GM10248 (cell line): ENCODE data around the gene CERS6.

Experiments
- CTCF ChIA-PET: fragments of 300-600 bp; sonication (Branson Sonifier 250); formaldehyde crosslinking; extraction: SDS; loops from one replicate; lab custom pipeline; 2021; ENCODE audit warnings: antibody characterized with exemption; lab: Yijun Ruan, JAX
- POLR2A ChIA-PET: fragments of 350-650 bp; sonication (Branson Sonifier 250); formaldehyde crosslinking; extraction: SDS; loops from one replicate; lab custom pipeline; 2020; ENCODE audit warnings: antibody characterized with exemption; lab: Yijun Ruan, JAX
- DNase-seq: peaks from one replicate; pipeline ENCODE4 v3.0.0; 2012; ENCODE audit errors: extremely low spot score
- TF ChIP-seq, protein P1 (sequence below): IDR thresholded peaks from 2 replicates; pipeline ENCODE4 v1.5.1; 2012; ENCODE audit warnings: mild to moderate bottlenecking, low read depth; ENCODE audit errors: extremely low read depth, missing control alignments, control extremely low read depth

The CERS6 gene

DNA sequence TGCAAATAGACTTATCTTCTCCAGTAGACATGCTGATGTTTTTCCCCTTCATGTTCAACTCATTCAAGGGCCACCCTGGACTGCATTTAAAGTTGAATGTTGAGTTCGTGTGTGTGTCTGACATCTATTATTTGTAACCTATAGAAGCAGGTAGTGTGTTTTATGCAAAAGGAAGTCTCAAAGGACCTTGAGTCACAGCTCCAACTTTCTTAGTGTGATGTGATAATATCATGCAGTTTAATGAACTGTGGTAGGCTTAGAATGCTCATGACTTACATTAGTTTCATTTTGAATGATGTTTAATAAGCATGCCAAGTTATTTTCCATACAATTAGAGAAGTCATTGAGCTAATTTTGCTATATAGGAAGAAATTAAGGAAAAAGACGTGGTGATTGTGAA is 67.9 kb downstream of the CERS6 start:
- TF ChIP-seq, protein P1, sequence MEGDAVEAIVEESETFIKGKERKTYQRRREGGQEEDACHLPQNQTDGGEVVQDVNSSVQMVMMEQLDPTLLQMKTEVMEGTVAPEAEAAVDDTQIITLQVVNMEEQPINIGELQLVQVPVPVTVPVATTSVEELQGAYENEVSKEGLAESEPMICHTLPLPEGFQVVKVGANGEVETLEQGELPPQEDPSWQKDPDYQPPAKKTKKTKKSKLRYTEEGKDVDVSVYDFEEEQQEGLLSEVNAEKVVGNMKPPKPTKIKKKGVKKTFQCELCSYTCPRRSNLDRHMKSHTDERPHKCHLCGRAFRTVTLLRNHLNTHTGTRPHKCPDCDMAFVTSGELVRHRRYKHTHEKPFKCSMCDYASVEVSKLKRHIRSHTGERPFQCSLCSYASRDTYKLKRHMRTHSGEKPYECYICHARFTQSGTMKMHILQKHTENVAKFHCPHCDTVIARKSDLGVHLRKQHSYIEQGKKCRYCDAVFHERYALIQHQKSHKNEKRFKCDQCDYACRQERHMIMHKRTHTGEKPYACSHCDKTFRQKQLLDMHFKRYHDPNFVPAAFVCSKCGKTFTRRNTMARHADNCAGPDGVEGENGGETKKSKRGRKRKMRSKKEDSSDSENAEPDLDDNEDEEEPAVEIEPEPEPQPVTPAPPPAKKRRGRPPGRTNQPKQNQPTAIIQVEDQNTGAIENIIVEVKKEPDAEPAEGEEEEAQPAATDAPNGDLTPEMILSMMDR, result no peak
- CTCF ChIA-PET, result interaction anchor here (1.2 to 2.9 kb wide), 5 partner anchors 8 to 170 kb away, joined by 3 to 6 read pairs (median 3); no protein-coding TSS in a partner anchor

DNA sequence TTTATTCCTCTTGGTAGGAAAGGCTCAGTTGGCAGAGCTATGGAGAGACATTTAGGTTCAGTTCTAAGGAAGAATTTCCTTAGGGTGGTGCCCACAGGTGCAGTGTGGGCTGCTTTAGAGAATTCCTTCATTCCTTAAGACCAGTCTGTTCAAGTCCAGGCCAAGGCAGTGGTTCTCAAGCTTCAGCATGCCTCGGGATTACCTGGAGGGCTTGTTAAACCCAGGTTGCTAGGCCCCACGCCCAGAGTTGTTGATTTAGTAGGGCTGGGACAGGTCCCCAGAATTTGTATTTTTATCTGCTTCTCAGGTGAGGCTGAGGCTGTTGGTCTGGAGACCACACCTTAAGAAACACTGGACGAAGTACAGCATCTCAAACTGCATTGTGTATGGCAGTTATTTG is 68.9 kb downstream of the CERS6 start:
- POLR2A ChIA-PET, result no interaction called here
- CTCF ChIA-PET, result interaction anchor here (0.7 to 2.9 kb wide), 7 partner anchors 9 to 169 kb away, joined by 3 to 6 read pairs (median 3); no protein-coding TSS in a partner anchor
- TF ChIP-seq, protein P1, result no peak
- DNase-seq, result no peak

More for the DNA sequence above, 67.9 kb downstream of the CERS6 start:
- POLR2A ChIA-PET, result no interaction called here
- no peak for DNase-seq

DNA sequence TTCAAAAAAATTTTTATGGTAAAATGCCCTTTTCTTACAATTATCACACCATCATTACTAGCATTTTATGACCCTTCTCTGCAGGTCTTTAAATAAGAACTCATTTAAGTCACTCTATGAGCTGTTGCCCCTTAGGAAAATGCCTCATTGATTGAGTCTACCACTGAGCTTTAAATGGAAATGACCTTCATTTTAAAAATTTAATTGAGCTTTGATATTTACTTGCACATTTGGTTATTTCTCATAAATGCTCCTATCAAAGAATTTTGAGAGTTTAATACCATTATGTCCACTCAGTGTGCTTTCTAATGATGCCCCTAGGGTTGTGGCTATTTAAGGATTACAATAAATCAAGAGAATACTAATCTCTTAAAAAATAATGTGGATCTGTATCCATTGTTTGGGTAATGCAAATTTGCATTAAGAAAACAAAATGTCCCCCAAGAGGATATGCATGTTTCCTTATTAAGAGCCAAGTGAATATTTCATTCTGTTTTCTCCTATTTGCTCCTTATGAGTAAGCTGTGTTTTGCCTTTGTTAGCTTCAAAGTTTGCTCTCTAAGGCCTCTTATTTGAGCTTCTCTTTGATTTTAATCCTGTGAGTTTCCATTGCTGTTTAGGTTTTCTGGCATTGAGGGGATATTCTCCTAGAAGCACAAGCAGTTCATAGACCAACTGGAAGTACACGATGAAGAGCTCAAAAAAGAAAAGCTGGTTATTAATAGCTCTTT is 69.8 kb downstream of the CERS6 start:
- TF ChIP-seq, protein P1, result no peak
- ChIA-PET POLR2A (no interaction called here), CTCF (interaction anchor here (0.7 to 2.9 kb wide), 9 partner anchors 10 to 42 kb away, joined by 3 to 6 read pairs (median 4); no protein-coding TSS in a partner anchor)
- DNase-seq, result no peak

DNA sequence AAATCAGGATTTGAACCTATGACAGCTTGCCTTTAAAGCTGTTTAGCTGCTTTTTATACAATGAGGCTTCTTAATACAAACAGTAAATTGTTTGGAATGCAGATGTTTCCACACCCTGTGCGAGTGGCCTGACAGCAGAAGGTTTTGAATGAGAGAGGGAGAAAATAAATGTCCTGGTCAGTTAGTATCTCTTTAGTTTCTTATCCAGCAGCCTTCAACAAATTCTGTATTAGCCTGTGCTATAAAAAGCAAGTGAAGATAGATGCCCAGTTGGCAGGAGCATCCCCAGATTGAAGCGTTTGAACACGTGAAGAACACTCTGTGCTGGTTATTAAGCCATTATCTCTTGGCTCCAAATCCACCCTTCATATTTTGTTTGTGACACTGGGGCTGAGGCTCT is 70.6 kb downstream of the CERS6 start:
- TF ChIP-seq, protein P1, result no peak
- POLR2A ChIA-PET, result no interaction called here
- no peak for DNase-seq
- CTCF ChIA-PET, result interaction anchor here (0.9 to 1.5 kb wide), 6 partner anchors 10 to 33 kb away, joined by 3 to 4 read pairs (median 4); no protein-coding TSS in a partner anchor

GRCh38 chr2:168528016-168528415 is 71.9 kb downstream of the CERS6 start:
- no peak for DNase-seq
- TF ChIP-seq, protein P1, result no peak
- POLR2A ChIA-PET, result no interaction called here
- CTCF ChIA-PET, result interaction anchor here (1.4 to 1.6 kb wide), 3 partner anchors 9 to 14 kb away, joined by 4 to 5 read pairs (median 4); no protein-coding TSS in a partner anchor

DNA sequence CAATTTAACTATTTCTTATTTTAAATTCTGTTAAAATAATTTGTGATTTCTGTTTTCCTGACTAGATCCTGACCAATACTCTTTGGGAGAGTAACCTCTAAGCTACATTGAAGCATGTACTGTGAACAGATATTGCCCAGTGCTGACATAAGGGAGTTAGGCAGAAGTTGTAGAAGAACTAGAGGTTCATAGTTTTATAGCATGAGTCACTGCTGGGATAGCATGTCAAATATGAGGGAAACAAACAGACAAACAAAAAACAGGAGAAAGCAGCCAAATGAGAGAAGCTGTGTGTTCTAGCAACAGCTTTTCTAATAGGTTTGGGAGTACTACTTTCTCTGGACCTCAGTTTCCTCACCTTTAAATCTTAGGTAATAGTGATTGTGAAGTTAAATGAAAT is 72.4 kb downstream of the CERS6 start:
- TF ChIP-seq, protein P1, result no peak
- CTCF ChIA-PET, result interaction anchor here (1.4 to 1.6 kb wide), 3 partner anchors 8 to 13 kb away, joined by 4 to 5 read pairs (median 4); no protein-coding TSS in a partner anchor
- POLR2A ChIA-PET, result no interaction called here
- DNase-seq, result no peak
